NCI-H187 (cell line): ENCODE measurements around the gene CALD1.

Experiments
- DNase-seq, 2 experiments: peaks; one replicate each; lab custom pipeline; 2025; lab: John Stamatoyannopoulos, UW

The CALD1 gene

GRCh38 chr7:134859783-134860182 lies 80.3 kb downstream of the CALD1 start:
- DNase-seq = no peak

GRCh38 chr7:134865001-134865845 lies 85.8 kb downstream of the CALD1 start:
- no peak for DNase-seq

- no peak for DNase-seq
Measured at GRCh38 chr7:134866617-134867016, 87.2 kb downstream of the CALD1 start.

DNA sequence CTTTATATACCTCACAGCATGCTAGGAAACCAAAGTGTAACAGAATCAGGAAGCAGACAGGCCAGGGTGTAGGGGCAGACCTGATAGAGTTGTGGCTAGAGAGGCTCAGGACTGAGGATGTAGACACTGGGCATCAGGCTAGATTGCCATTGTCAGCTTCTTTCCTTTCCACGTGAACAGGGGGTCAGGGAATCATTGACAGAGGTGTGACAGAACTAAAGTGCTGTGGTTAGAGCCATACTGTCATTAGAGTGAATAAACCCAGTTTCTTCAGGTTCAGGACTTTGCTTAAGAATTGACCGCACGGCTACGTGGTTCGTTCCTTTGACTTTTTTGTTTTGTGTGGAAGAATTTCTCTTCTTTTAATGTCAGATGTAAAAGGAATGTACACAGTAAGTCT lies 90.7 kb downstream of the CALD1 start:
- DNase-seq = no peak

DNA sequence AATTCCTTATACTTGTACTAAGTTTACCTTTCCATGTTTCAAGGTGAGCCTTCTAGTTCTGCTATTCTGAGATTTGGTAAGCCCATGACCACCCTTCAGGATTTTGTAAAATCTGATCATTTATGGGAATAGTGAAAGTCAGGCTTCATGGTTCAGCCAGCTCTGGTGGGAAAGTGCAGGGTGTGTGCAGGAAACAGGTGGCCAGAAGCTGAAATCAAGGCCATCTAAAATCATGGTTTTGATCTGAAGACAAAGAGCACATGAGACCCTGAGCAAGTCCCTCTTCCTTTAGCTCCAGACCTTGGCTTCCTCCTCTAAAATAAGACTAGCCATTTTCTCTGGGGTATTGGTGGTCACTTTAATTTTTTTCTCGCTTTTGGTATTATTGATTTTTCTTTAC lies 91.3 kb downstream of the CALD1 start:
- no peak for DNase-seq

- no peak for DNase-seq
Measured at GRCh38 chr7:134873253-134873652, 93.8 kb downstream of the CALD1 start.

- no peak for DNase-seq
Measured at GRCh38 chr7:134874407-134874806, 95.0 kb downstream of the CALD1 start.

GRCh38 chr7:134875867-134876266 lies 96.4 kb downstream of the CALD1 start:
- DNase-seq = no peak

GRCh38 chr7:134878746-134879357 lies 99.4 kb downstream of the CALD1 start:
- no peak for DNase-seq

GRCh38 chr7:134879815-134880475 lies 100.5 kb downstream of the CALD1 start:
- DNase-seq = no peak

- DNase-seq = no peak
Measured at GRCh38 chr7:134882481-134882880, 103.0 kb downstream of the CALD1 start.

- no peak for DNase-seq
Measured at GRCh38 chr7:134885967-134886352, 106.5 kb downstream of the CALD1 start.

GRCh38 chr7:134886353-134887057 lies 107.1 kb downstream of the CALD1 start:
- DNase-seq = no peak

- DNase-seq = no peak
Measured at GRCh38 chr7:134887523-134887922, 108.1 kb downstream of the CALD1 start.

DNA sequence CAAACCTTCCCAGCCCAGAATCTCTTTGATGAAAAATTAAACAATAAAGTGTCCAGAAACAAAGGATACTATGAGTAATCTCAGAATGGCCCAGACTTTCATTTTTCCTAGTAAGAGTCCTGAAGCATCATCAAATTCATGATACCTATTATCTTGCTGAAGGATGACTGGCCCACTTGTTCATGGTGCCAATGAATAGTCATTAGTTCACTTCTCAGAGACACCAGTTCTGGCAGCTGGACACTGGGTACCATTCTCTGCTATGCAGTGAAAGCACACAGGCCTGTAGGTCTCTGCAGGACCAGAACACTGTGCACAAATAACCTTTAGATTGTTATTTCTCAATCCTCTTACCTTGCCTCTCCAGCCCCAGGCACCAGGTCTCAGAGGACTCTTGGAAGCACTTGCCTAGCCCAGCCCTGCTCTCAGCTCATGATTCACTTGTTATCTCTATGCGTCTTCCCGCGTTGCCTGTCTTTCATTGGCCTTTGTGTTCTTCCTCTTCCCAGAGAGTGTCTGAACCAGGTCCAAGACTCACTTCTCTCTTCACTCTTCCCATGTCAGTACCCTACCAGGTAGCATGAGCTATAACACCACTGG lies 108.8 kb downstream of the CALD1 start:
- DNase-seq = no peak

DNA sequence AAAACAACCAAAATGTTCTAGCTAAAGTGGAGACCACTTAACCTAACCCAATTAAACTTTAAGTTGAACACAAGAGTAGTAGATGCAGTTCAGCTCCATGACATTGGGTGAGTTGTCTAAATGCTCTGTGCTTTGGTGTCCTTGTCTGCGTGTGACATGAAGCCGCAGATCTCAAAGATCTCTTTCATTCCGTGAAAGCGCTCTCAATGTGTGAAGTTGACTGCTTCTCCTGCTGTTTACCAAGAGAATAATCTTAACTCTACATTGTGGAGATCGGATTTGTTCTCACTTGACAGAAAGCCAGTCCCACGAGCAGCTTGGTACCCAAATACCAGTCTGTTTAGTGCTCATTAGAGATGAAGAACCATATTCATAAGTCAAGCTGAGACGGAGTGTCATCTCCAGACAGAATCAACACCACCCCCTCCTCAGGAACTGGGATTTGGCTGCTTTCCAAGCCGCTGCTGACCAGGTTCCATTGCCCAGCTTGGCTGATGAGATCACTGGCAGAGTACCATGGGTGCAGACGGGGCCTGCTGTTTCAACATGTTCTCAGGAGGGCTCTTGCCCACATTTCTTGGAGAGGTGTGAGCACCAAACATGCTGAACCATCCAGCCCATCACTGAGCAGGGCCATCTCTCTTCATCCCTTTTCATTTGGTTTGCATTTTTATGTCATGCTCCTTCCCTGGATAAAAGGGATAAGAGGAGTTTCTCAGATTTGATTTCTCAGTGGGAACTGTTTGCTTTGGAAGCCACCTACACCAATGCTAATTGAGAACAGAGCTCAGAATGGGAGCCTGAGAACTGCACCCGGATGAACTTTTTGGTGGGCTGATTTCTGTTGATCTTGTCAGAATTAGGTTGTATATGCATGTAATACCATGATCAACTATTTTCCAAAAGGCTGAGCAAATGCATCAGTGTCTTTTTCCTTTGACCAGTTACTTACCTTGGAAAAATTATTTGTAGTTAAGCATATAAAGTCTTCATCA lies 111.1 kb downstream of the CALD1 start:
- DNase-seq = peak; percentile 18 to 21

- DNase-seq = no peak
Measured at GRCh38 chr7:134891262-134891695, 111.8 kb downstream of the CALD1 start.

GRCh38 chr7:134891696-134892678 lies 112.6 kb downstream of the CALD1 start:
- no peak for DNase-seq

- DNase-seq = no peak
Measured at GRCh38 chr7:134892963-134893362, 113.5 kb downstream of the CALD1 start.
